GM19328 (cell line): ENCODE results near the gene PARD3B.

ENCODE experiments used
- ATAC-seq: cut with Tn5 transposase; IDR thresholded peaks from one replicate; pipeline ENCODE4 v1.9.1; 2021; ENCODE audit warnings: mild to moderate bottlenecking, moderate library complexity; ENCODE audit not compliant: unreplicated experiment

Gene PARD3B

DNA sequence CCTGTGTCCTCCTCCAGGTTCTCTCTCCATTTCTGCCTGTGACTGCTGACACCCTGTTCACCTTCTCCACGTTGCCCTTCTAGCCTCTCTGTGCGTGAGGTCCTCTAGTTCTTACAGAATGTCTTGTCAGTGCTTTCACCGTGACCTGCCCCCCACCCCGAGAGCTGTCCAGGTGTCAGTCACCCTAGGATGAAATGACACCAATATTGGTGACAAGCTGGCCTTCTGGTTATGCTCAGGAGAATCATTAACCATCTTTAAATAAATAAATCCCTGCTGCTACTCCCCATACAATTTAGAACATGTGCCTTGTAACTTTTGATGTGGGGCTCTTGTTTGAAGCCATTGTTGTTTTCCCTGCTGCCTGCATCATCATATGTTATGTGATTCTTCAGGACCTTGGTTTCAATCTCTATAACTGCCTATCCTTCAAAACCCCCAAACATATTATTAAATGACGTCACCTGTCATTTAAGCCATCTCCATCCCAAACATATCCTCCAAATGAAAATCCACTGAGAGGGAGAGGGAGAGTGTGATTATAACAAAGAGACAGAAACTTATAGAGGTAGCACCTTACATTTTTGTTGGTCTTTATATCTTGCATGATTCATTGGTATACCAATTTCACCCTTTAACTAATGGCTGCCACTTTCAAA lies 496.3 kb downstream of the PARD3B start:
- no peak for ATAC-seq

DNA sequence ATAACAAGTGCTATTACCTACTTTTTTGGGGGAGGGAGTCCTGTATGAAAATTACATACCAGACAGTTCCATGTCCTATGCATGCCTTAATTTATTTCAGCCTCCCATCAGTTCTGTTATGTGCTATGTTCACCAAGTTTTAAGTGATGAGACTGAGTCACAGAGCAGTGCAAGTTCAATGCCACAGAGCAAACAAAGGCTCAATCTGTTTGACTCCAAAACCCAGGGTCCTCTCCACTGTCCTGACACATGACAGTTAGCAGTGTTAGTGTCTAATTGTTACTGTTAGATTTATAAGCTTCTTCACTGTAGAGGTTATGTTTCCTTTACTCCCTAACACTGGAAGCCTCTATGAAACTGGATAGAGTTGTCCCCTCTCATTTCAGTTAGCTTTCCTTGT lies 498.0 kb downstream of the PARD3B start:
- ATAC-seq = no peak

DNA sequence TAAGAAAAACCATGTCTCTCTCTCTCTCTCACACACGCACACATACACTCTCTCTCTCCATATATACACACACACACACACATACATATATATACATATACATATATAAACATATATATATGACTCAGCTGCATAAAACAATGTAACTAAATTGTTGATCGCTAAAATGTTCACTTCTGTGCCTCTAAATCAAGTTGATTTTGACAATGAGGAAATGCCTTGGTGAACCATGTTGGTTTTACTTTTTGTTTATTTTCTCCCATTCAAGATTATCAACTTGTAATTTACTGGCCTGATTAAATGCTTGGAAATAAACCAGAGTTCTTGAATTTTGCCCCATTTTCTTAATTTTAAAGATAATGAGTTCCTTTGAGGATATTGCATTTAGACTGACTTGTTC lies 500.4 kb downstream of the PARD3B start:
- ATAC-seq = no peak

- no peak for ATAC-seq
Observed at GRCh38 chr2:205047273-205047839, 502.1 kb downstream of the PARD3B start.

DNA sequence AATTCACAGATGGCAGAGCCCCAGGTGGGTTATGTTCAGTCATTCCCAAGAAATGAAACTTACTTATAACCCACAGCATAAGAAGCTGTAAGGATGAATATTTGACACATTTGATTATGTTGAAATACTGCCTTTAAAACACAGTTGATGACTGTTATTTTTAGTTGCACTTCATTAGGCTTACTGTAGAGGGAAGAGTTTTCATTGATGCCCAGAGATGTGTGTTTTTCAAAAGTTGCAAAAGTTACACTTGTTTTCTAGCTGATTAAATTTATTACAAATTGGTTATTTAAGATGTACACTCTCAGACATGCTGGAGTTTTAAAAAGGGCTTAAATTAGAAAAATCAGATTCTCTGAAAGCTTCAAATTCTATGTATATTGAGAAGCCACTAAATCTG lies 506.1 kb downstream of the PARD3B start:
- ATAC-seq = no peak

DNA sequence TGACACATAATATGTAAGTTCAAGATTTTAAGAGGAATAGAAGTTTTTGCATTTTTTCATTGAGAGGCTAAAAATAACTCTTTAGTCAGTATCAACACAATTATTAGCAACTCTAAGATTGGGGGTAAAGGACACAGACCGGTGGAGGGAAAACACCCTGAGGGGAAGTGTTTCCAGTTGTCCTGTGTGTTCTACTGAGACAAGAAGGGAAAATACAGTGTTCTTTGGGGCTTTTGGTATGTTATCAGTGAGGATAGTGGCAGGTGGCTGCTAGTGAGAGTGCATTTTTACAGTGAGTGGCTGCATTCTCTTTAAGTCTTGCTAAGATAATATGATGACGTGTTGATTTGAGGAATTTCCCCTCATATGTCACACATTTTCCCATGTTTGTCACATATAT lies 507.5 kb downstream of the PARD3B start:
- no peak for ATAC-seq

- ATAC-seq = no peak
Observed at GRCh38 chr2:205053827-205054410, 508.6 kb downstream of the PARD3B start.

DNA sequence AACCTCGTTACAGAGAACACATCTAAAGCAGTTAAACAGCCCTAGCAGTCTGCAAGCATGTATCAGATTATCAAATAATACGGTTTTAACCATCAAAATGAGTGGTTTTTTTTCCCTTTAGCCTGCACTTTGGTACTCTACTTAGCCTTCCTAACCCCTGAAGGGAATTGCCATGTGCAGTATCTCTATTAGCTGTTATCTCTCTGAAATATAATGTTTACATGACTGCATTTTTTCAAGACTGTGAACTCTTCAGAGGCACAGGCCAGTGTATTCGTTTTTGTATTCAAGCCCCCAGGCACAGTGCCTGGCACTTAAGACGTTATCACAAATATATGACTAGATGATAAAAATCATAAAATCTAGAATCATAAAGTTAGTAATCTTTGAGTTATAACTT lies 509.5 kb downstream of the PARD3B start:
- no peak for ATAC-seq

DNA sequence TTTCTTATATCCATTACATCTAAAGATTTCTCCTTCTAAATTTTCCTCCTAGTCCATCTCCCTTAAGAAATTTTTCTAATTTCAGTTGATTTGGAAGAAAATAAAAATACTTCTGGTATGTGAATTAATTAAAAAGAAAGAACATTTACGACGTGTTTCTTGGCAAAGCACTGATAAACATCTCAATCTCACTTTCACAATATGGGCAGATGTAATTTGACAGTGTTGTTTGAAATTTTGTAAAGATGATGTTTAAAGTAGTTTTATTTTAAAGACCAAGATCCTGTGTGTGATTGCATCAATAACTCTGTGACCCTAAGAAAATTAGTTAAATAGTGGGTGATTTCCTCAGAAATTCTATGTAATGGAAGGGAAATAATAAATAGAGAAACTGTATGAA lies 510.0 kb downstream of the PARD3B start:
- ATAC-seq = no peak

DNA sequence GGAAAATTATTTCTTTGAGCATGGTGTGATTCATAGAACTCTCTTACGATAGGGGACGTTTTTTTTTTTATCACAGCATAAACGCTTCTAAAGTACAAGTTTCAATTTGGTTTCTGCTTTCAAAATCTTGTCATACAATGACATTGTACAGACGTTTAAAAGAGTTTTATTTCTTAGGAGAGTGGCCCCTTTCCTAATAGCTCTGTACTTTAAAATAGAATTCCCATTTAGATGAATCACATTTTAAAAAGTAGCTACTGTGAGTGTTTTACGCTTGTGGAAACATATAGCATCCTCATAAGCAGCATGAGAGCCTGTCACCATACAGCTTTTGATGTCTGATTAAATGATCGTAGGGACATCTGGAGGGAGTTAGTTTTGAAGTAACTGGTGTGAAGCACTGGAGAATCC lies 510.9 kb downstream of the PARD3B start:
- no peak for ATAC-seq

DNA sequence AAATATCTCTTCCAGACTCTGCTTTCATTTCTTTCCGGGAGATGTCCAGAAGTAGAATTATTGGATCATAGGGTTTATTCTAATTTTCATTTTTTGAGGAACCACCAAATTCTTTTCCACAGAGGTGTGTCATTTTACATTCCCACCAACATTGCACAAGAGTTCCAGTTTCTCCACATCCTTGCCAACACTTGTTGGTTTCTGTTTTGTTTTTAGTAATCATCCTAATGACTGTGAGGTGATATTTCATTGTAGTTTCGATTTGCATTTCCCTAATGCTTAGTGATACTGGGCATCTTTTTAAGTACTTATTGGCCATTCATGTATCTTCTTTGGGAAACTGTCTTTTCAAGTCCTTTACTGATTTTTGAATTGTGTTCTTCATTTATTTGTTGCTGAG lies 513.1 kb downstream of the PARD3B start:
- ATAC-seq = no peak

DNA sequence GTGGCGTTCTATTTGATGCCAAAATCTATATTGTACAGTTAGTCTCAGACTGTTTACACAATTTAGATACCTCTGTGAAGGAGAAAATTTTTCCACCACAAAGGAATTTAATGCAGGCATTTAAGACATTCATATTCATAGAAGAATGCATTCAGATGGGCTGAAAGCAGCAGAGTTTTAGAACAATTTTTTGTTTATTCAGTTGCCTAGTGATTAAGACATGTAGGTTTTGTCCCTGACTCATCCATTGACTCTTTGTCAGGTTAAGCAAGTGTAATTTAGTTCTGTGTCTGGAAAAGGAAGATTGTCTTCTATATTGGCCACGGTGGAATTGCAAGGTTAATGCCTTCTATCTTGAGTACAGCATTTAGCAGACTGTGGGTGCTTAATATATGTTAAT lies 515.0 kb downstream of the PARD3B start:
- no peak for ATAC-seq

DNA sequence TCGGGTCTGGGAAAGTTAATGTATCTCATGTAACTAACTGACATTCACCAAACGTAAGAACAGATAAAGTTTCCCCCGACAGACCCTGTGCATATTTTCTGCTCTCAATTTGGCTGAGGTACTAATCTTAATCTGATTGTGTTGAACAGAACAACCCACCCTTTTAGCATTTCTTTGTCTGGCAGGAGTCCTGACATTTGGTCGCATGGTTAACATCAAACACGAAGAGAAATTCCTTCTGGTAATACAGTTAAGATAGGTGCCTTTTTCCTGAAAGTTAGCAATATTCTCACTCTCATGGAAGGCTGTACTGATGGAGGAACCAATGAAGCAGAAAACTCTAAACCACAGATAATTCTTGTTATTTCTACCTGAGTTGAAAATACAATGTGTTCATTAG lies 520.8 kb downstream of the PARD3B start:
- ATAC-seq = no peak

GRCh38 chr2:205069928-205070327 lies 524.7 kb downstream of the PARD3B start:
- no peak for ATAC-seq

DNA sequence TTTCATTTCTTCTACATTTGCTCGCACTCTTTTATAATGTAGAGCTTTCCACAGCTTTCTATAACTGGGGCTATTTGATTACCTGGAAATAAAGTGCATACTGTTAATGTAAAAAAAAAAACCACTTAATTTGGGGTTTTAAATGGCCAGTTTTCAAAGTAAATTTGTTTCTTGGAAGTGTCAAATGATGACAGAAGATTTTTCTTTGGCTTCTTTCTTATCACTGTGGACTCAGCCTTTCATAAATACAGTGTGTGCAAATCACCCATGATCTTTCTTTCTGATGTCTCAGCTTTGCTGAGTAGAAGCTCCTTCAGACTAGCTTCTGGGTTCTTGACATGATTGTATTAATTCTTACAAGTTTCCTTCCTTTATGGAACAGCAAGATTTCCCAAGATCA lies 525.6 kb downstream of the PARD3B start:
- ATAC-seq = no peak

DNA sequence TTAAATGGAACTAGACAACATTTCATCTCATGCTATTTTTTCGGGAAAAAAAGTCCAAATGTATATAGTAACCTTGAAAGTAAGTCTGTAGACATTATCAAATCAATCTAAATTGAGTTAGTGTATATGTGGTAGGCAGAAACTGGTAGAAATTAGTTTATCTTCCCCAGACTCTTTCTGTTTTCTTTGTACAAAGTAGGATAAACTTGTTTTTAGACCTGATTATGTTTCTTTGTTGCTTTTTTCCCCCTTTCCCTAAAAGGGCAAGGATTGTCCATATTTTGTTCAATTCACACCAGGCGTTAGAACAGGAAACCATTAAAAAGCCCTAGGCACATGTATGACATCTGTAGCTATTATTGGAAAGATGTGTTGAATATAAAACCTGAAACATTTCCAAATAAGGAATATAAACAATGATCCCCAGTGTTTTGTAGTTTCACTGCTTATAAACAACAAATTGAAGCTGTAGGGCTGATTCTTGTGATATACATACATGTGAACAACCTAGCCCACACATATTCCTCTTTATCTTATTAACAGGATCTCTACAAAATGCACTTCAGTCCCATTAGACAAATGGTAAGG lies 528.3 kb downstream of the PARD3B start:
- ATAC-seq = no peak

DNA sequence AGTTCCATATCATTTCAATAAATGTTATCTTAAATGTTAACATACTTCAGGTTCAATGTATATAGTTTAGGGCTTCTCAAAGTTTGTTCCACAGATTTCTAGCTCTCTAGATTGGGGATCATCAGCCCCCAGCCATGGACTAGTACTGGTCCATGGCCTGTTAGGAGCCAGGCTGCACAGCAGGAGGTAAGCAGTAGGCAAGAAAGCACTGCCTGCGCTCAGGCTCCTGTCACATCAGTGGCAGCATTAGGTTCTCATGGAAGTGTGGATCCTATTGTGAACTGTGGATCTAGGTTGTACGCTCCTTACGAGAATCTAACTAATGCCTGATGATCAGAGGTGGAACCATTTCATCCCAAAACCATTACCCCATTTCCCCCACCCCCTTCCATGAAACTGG lies 531.1 kb downstream of the PARD3B start:
- ATAC-seq = no peak

DNA sequence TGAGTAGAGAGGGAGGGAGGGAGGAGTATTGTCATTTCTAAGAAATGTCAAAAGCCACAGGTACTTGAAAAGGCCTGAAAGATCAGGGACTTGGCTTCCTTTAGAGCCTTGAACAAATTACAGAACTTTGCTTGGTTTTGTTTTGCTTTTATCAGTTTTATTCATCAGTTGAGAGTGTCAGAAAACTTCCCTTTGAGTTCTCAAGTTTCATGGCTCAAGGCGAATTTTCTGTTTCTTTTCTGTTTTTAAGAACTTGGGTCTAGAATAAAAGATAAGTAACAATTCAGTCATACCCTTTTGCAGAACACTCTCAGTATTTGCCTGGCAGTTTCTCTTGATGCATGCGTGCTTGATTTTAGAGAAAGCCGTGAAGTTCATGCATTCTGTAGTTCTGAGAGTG lies 531.9 kb downstream of the PARD3B start:
- no peak for ATAC-seq

- no peak for ATAC-seq
Observed at GRCh38 chr2:205078762-205079161, 533.5 kb downstream of the PARD3B start.

DNA sequence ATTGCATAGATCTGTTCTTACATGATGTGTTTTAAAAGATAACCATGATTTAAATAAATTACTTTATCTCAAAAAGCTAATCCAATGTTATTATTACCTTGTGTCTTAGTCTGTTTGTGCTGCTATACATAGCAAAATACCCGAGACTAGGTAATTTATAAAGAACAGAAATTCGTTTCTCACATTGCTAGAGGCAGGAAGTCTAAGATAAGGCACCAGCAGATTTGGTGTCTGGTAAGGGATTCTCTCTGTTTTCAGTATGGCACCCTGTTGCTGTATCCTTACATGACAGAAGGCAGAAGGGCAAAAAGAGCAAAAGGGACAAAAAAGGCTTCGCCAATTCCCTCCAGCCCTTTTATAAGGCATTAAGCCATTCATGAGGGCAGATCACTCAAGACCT lies 533.9 kb downstream of the PARD3B start:
- no peak for ATAC-seq

- no peak for ATAC-seq
Observed at GRCh38 chr2:205086662-205087061, 541.4 kb downstream of the PARD3B start.

DNA sequence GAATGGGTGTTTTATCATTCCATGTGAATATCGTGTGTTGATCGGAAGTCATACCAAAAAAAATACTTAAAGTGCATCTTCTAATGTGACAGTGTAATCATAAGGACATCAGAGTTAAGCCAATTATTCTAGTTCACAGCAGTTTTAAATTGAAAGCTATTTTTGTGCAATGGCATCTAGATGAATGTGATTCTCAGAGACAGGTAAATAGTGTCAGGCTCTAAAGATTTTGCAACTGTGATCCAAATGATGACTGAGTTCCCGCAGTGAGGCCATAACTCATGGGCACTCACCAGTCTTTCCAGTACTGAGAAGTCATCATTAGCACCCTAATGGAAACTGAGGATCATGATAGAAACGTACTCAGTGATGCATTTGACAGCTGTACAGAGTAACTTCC lies 542.6 kb downstream of the PARD3B start:
- ATAC-seq = no peak
